Bronchial epithelial cell (primary cell): ENCODE measurements around the gene DBNDD1. TPM values are rescaled to one million over a fixed set of nuclear protein-coding genes. Genes with fewer than 3 reads are reported as not detected.

ENCODE experiments used
- DNase-seq: peaks from one replicate; pipeline ENCODE4 v3.0.0-alpha.2; 2010; ENCODE audit warnings: low read depth
- FAIRE-seq: peaks from 2 replicates; lab custom pipeline; 2011; peaks lifted over from hg19 to GRCh38; lab: Jason Lieb, UNC
- H3K27me3 ChIP-seq: 2 replicates; pipeline ENCODE4 v1.5.1; 2011; ENCODE audit warnings: low read length; ENCODE audit not compliant: control insufficient read depth, insufficient read depth
- H3K36me3 ChIP-seq: 2 replicates; pipeline ENCODE4 v1.5.1; 2011; ENCODE audit warnings: low read length; ENCODE audit not compliant: control insufficient read depth, insufficient read depth
- H3K4me3 ChIP-seq: 2 replicates; pipeline ENCODE4 v1.5.1; 2011; ENCODE audit warnings: mild to moderate bottlenecking, low read depth, low read length, control low read depth
- total RNA-seq: library from RNA; depleted of rRNA; stranded (reverse); fragments of >200 nt; gene quantifications from 2 replicates; pipeline ENCODE4 v1.2.1, GENCODE V29; 2014
- TF ChIP-seq, protein P1 (sequence below): IDR thresholded peaks from 2 replicates; pipeline ENCODE4 v1.5.1; 2011; ENCODE audit warnings: mild to moderate bottlenecking, moderate library complexity, low read length, control low read depth, inconsistent platforms; ENCODE audit not compliant: insufficient read depth, severe bottlenecking

DBNDD1 gene
- total RNA-seq, 1 donor from 2014 or later, result 1.3 TPM

DNA sequence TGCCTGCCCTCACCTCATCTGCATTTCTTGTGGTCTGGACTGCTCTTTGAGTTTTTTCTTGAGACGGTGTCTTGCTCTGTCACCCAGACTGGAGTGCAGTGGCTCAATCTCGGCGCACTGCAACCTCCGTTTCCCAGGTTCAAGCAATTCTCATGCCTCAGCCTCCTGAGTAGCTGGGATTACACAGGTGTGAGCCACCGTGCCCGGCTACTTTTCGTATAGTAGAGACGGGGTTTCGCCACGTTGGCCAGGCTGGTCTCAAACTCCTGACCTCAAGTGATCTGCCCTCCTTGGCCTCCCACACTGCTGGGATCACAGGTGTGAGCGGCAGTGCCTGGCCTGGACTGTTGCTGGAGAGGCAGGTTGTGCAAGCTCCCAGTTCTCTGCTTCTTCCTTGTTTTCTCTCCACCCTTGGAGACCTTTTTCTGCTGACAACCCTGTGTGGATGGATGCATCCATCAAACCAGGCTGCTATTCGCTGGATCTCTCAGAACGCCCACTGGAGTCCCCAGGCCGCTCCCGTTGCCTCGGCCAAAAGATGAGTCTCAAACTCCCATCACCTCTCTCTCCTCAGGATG is 22.7 kb upstream of the DBNDD1 start:
- DNase-seq, result no peak

DNA sequence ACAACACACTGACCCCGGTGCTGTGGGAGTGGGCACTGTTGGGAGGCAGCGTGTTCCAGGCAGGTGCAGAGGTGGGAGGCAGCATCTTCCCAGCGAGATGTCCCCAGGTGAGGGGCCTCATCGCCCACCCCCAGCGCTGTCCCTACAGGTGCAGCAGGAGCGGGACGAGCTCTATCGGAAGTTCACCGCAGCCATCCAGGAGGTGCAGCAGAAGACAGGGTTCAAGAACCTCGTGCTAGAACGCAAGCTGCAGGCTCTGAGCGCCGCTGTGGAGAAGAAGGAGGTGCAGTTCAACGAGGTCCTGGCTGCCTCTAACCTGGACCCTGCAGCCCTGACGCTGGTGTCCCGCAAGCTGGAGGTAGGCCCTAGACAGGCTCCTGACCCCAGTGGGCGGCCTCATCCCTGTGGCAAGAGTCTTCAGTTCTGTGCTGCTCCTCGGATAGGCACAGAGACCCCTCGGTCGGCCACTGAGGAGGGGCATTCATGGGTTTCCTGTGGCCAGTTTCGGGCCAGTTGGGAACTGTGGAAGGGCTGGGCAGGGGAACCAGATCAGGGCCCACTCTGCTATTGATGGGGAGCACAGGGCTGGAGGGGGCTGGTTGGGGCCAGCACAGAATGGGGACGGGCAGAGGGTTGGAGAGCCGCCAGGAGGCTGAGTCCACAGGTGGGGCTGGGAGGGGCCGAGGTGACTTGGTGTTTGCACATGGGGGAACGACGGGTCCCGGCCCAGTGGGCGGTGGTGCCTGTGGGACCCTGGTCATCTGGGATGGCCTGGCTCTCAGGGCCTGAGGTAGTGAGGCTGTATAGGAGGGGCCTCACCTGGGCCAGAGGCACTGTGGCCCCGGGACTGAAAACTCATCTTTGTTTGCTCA is 21.1 kb upstream of the DBNDD1 start:
- TF ChIP-seq, protein P1, sequence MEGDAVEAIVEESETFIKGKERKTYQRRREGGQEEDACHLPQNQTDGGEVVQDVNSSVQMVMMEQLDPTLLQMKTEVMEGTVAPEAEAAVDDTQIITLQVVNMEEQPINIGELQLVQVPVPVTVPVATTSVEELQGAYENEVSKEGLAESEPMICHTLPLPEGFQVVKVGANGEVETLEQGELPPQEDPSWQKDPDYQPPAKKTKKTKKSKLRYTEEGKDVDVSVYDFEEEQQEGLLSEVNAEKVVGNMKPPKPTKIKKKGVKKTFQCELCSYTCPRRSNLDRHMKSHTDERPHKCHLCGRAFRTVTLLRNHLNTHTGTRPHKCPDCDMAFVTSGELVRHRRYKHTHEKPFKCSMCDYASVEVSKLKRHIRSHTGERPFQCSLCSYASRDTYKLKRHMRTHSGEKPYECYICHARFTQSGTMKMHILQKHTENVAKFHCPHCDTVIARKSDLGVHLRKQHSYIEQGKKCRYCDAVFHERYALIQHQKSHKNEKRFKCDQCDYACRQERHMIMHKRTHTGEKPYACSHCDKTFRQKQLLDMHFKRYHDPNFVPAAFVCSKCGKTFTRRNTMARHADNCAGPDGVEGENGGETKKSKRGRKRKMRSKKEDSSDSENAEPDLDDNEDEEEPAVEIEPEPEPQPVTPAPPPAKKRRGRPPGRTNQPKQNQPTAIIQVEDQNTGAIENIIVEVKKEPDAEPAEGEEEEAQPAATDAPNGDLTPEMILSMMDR, result no peak
- no peak overlapping the region for H3K4me3 ChIP-seq
- FAIRE-seq, result no peak
- no peaks in the 10 kb centered on the region for H3K27me3 ChIP-seq
- H3K36me3 ChIP-seq, result peaks cover 17% of the 10 kb centered on the region
- DNase-seq, result no peak

More for the DNA sequence above, 22.7 kb upstream of the DBNDD1 start:
- FAIRE-seq, result no peak
- peaks cover 2% of the 10 kb centered on the region for H3K27me3 ChIP-seq
- peaks cover 11% of the 10 kb centered on the region for H3K36me3 ChIP-seq
- H3K4me3 ChIP-seq, result no peak overlapping the region
- TF ChIP-seq, protein P1, result no peak

DNA sequence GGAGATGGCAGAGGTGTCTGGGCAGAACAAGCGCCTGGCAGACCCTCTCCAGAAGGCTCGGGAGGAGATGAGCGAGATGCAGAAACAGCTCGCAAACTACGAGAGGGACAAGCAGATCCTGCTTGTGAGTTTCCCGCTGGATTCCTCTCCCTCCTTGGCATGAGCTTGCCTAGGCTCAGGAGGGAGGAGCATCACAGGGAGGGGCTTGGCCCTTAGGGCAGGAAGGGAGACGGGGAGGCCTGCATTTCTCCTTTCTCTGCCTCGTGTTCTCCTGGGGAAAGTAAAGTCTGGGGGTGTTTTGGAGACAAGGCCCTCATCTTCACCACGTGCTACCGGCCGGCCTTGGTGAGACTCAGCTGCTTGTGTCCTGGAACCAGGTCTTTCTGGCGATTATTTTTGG is 18.0 kb upstream of the DBNDD1 start:
- Histone ChIP-seq H3K27me3 (no peaks in the 10 kb centered on the region), H3K4me3 (no peak overlapping the region), H3K36me3 (peaks cover 20% of the 10 kb centered on the region)
- no peak for FAIRE-seq
- TF ChIP-seq, protein P1, result no peak
- no peak for DNase-seq

DNA sequence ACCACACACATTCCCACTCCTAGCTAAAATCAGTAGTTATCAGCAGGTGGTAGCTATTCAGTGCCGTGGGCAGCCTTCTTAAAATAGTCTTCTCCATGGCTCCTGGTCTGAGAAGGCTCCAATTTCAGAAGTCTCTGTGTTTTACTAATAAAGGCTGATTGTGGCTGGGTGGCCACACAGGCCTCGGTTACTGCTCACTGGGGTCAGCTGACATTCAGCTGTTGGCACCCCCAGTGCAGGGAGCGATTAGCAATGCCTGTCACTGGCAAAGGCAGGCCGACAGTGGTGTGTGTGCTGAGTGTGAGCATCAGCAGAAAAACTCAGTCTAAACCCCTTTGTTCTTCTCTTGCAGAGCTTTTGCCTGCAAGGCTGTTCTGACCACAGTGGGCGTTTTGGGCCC is 16.6 kb upstream of the DBNDD1 start:
- Histone ChIP-seq H3K27me3 (no peaks in the 10 kb centered on the region), H3K4me3 (no peak overlapping the region), H3K36me3 (peaks cover 26% of the 10 kb centered on the region)
- DNase-seq (no peak), FAIRE-seq (no peak)
- TF ChIP-seq, protein P1, result no peak

DNA sequence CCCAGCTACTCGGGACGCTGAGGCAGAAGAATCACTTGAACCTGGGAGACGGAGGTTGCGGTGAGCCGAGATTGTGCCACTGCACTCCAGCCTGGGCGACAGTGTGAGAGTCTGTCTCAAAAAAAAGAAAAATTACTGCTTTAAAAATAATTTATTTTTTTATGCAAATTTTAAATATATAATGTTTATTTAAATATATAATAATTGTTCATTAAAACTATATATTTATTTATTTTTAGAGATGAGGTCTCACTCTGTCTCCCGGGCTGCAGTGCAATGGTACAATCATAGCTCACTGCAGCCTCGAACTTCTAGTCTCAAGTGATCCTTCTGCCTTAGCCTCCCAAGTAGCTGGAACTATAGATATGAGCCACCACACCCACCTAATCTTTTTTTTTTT is 15.2 kb upstream of the DBNDD1 start:
- Histone ChIP-seq H3K4me3 (no peak overlapping the region), H3K36me3 (peaks cover 20% of the 10 kb centered on the region), H3K27me3 (no peaks in the 10 kb centered on the region)
- TF ChIP-seq, protein P1, result no peak
- no peak for FAIRE-seq
- no peak for DNase-seq
